Right atrium auricular region (tissue), 2 donors: ENCODE results near the gene ADCY3. TPM values are rescaled to one million over a fixed set of nuclear protein-coding genes. Genes with fewer than 3 reads are reported as not detected.

Experiments
- DNase-seq: peaks from one replicate; pipeline ENCODE4 v3.0.0-alpha.2; 2019; ENCODE audit warnings: low spot score
- H3K27ac ChIP-seq, 2 donors: fragments of 200-600 bp; sonication (generic); 1 replicate in 1 of 2; 2 replicates in 1 of 2; pipeline ENCODE4 v1.5.1; 2016 to 2019
- H3K27me3 ChIP-seq, 2 donors: fragments of 200-600 bp; sonication (generic); one replicate each; pipeline versions ENCODE4 v1.5.1 to v1.6.0; 2017 to 2019
- H3K36me3 ChIP-seq: fragments of 200-600 bp; sonication (generic); one replicate; pipeline ENCODE4 v1.5.1; 2016
- H3K4me1 ChIP-seq, 2 donors: fragments of 200-600 bp; sonication (generic); one replicate each; pipeline versions ENCODE4 v1.5.1 to v1.6.0; 2017 to 2019
- H3K4me3 ChIP-seq, 2 donors: fragments of 200-600 bp; sonication (generic); 1 replicate in 1 of 2; 2 replicates in 1 of 2; pipeline ENCODE4 v1.5.1; 2017 to 2019; ENCODE audit warnings: mild to moderate bottlenecking in 1 of 2, moderate library complexity in 1 of 2
- H3K9me3 ChIP-seq, 2 donors: fragments of 200-600 bp; sonication (generic); one replicate each; pipeline ENCODE4 v1.5.1; 2019
- total RNA-seq, 2 donors: library from RNA; depleted of rRNA; stranded (reverse); fragments of >200 nt; gene quantifications; one replicate each; pipeline ENCODE4 v1.1.0, GENCODE V29; 2016
- TF ChIP-seq, protein P1 (sequence below), 2 donors: fragments of 200-600 bp; sonication (generic); IDR thresholded peaks; one replicate each; pipeline ENCODE4 v1.5.1; 2019; ENCODE audit warnings: antibody characterized with exemption in 2 of 2

The ADCY3 gene
- total RNA-seq, 2 donors from 2014 or later = 14.1 to 28.4 TPM

DNA sequence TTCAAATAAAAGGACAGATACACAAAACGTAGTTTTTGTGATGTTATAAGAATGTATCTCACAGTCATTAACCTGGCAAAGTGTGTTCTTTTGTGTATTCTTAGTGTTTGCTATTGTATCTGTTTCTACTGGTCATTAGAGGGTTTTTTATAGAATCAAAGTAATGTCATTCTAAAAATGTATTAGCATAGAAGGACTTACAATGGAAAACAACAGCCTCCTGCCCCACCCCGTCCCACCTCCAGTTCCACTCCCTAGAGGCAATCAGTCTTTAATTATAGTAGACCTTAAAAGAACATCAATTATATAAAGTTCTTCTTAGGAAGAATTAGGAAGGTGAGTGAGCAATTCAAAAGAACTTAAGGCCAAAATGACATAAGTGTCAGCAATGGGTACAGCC is 37.9 kb upstream of the ADCY3 start:
- no peak overlapping the region for H3K4me3 ChIP-seq
- TF ChIP-seq, protein P1, sequence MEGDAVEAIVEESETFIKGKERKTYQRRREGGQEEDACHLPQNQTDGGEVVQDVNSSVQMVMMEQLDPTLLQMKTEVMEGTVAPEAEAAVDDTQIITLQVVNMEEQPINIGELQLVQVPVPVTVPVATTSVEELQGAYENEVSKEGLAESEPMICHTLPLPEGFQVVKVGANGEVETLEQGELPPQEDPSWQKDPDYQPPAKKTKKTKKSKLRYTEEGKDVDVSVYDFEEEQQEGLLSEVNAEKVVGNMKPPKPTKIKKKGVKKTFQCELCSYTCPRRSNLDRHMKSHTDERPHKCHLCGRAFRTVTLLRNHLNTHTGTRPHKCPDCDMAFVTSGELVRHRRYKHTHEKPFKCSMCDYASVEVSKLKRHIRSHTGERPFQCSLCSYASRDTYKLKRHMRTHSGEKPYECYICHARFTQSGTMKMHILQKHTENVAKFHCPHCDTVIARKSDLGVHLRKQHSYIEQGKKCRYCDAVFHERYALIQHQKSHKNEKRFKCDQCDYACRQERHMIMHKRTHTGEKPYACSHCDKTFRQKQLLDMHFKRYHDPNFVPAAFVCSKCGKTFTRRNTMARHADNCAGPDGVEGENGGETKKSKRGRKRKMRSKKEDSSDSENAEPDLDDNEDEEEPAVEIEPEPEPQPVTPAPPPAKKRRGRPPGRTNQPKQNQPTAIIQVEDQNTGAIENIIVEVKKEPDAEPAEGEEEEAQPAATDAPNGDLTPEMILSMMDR (IDR thresholded peaks at IDR 0.05) = no peak
- peaks cover 83% of the 10 kb centered on the region for H3K36me3 ChIP-seq
- peaks cover 0 to 11% of the 10 kb centered on the region in 2 donors for H3K9me3 ChIP-seq
- DNase-seq = no peak
- H3K27ac ChIP-seq = no peak overlapping the region
- H3K27me3 ChIP-seq = no peaks in the 10 kb centered on the region
- no peaks in the 10 kb centered on the region for H3K4me1 ChIP-seq

DNA sequence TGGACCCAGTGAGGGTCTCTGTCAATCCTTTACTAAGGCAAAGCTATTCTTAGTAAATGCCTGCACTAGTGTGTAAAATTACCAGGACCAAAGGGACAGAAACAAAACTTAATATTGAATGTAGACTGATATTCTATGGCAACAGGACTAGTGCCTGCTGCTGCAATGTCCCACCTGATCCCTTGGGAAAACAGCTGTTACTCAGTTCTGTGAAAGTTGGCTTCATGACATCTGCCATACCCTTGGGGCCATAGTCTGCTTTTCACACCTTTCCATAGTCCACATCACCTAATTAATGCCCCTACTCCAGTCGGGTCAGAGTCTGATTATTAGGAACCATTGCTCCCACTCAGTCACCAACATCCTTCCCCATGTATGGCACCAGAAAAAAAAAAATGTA is 37.2 kb upstream of the ADCY3 start:
- H3K36me3 ChIP-seq = peaks cover 76% of the 10 kb centered on the region
- no peaks in the 10 kb centered on the region for H3K27me3 ChIP-seq
- TF ChIP-seq, protein P1 (IDR thresholded peaks at IDR 0.05) = no peak
- H3K4me1 ChIP-seq = no peaks in the 10 kb centered on the region
- no peak overlapping the region for H3K4me3 ChIP-seq
- H3K9me3 ChIP-seq = peaks cover 0 to 11% of the 10 kb centered on the region in 2 donors
- no peak for DNase-seq
- no peak overlapping the region for H3K27ac ChIP-seq

DNA sequence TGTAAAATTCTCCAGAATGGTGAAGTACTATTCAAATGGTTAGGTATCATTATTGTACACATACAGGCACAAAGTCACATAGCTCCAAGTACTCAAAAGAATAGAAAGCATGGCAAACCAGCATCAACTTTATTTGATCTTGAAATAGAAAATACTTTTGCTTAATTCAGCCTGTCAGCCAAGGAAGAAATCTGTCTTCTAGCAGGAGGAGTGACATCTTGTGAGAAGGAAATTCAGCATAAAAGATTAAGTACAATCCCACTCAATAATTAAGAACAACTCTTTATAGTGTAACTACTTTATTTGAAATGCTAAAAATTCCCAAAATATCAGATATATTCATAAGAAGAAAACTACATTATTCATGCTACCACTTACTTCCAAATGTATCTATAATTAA is 35.9 kb upstream of the ADCY3 start:
- TF ChIP-seq, protein P1 (IDR thresholded peaks at IDR 0.05) = no peak
- no peak overlapping the region for H3K4me3 ChIP-seq
- no peaks in the 10 kb centered on the region for H3K27me3 ChIP-seq
- DNase-seq = no peak
- H3K4me1 ChIP-seq = no peaks in the 10 kb centered on the region
- H3K9me3 ChIP-seq = peaks cover 0 to 11% of the 10 kb centered on the region in 2 donors
- H3K27ac ChIP-seq = no peak overlapping the region
- H3K36me3 ChIP-seq = peaks cover 74% of the 10 kb centered on the region

DNA sequence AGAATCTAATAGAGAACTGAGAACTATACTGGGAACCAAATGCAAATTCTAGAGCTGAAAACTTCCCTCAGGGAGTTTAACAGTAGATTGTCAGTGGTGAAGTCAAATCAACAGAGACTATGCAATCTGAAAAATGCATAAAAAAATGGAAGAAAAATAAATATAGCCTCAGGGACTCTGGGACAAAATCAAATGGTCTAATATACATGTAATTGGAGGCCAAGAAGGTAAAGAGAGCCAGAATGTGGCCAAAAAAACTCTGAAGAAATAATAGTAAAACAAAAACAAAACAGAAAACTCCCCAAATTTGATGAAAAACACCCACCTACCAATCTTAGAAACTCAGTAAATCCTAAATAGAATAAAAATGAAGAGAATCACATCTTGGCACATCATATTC is 35.2 kb upstream of the ADCY3 start:
- no peak for DNase-seq
- peaks cover 0 to 11% of the 10 kb centered on the region in 2 donors for H3K9me3 ChIP-seq
- H3K36me3 ChIP-seq = peaks cover 75% of the 10 kb centered on the region
- H3K27ac ChIP-seq = no peak overlapping the region
- no peaks in the 10 kb centered on the region for H3K4me1 ChIP-seq
- TF ChIP-seq, protein P1 (IDR thresholded peaks at IDR 0.05) = no peak
- no peaks in the 10 kb centered on the region for H3K27me3 ChIP-seq
- H3K4me3 ChIP-seq = no peak overlapping the region

DNA sequence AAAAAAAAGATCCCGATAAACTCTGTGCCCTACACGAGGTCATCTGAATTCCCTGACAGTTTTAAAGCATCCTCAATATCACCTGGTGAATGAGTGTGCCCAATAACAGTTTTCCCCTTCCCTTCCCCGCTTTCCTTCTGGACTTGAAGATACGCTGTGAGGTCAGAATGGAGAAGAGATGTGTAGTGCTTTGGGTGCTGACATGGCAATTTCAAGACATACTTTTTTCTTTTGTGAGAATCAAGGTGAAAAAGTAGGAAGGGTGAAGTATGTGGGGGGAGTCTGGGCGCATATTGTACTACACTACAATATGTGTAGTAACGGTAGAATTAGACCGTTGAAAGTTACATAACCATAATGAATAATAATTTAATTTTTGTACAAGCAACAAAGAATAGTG is 30.1 kb upstream of the ADCY3 start:
- no peak overlapping the region for H3K27ac ChIP-seq
- H3K27me3 ChIP-seq = no peaks in the 10 kb centered on the region
- TF ChIP-seq, protein P1 (IDR thresholded peaks at IDR 0.05) = no peak
- H3K4me3 ChIP-seq = no peak overlapping the region
- peaks cover 0 to 4% of the 10 kb centered on the region in 2 donors for H3K9me3 ChIP-seq
- no peak for DNase-seq
- no peaks in the 10 kb centered on the region for H3K4me1 ChIP-seq
- H3K36me3 ChIP-seq = peaks cover 45% of the 10 kb centered on the region

DNA sequence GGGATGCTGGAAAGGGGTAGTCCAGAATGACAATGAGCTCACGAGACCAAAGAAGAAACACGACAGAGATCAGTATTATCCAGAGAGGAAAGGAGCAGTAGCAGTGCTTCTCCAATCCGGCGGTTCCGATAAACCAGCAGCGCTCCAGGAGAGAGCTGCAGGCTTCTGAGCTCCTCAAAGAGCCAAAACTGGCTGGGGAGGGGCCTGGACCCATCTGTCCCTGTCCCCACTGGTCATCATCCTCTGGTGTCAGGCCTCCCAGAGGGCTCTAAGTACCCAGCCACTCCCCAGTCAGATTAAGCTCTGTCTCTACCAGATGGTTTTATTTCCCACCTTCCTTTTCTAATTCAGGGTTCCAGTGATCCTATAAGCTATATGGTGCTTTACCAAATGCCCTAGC is 28.5 kb upstream of the ADCY3 start:
- DNase-seq = no peak

More for the DNA sequence above, 28.5 kb upstream of the ADCY3 start:
- no peaks in the 10 kb centered on the region for H3K9me3 ChIP-seq
- H3K4me3 ChIP-seq = no peak overlapping the region
- H3K27me3 ChIP-seq = no peaks in the 10 kb centered on the region
- TF ChIP-seq, protein P1 (IDR thresholded peaks at IDR 0.05) = no peak
- no peaks in the 10 kb centered on the region for H3K4me1 ChIP-seq
- no peak overlapping the region for H3K27ac ChIP-seq
- H3K36me3 ChIP-seq = peaks cover 33% of the 10 kb centered on the region
